Endothelial cell of umbilical vein (primary cell): ENCODE data around the gene TM9SF1. TPM values are rescaled to one million over a fixed set of nuclear protein-coding genes. Genes with fewer than 3 reads are reported as not detected.

Source experiments
- BruUV-seq: library from RNA; stranded (reverse); fragments of 400-500 nt; replicated peaks from 2 replicates; lab custom pipeline; 2021; lab: Mats Ljungman, UMichigan
- CTCF ChIA-PET: fragments of 300-600, 350-600 bp; sonication (Branson Sonifier 250); formaldehyde crosslinking; loops from one replicate; lab custom pipeline; 2021; ENCODE audit warnings: antibody characterized with exemption, inconsistent platforms; lab: Charles Lee
- POLR2A ChIA-PET: fragments of 300-600, 350-600 bp; sonication (Branson Sonifier 250); formaldehyde crosslinking; loops from one replicate; lab custom pipeline; 2021; ENCODE audit warnings: antibody characterized with exemption, inconsistent platforms; lab: Charles Lee
- DNase-seq: peaks from one replicate; pipeline ENCODE4 v3.0.0-alpha.2; 2011; ENCODE audit warnings: low read depth, low spot score
- FAIRE-seq: peaks from 2 replicates; lab custom pipeline; 2011; peaks lifted over from hg19 to GRCh38; lab: Jason Lieb, UNC
- H2AFZ ChIP-seq: 2 replicates; pipeline ENCODE4 v1.6.0; 2012; ENCODE audit warnings: low read depth, low read length, control low read depth, inconsistent platforms
- H3K27ac ChIP-seq: 2 replicates; pipeline ENCODE4 v1.5.1; 2011; ENCODE audit warnings: low read depth, mild to moderate bottlenecking, control low read depth, low read length, moderate library complexity; ENCODE audit not compliant: insufficient read depth
- H3K27me3 ChIP-seq, 2 experiments: 2 replicates each; pipeline versions ENCODE4 v1.6.0 to v1.6.1; 2011; ENCODE audit warnings: low read length in 2 of 2, mixed read lengths in 1 of 2; ENCODE audit not compliant: control insufficient read depth in 2 of 2, insufficient read depth in 2 of 2
- H3K36me3 ChIP-seq, 2 experiments: 2 replicates in 1 of 2; 3 replicates in 1 of 2; pipeline ENCODE4 v1.5.1; 2011; ENCODE audit warnings: low read length in 2 of 2, mild to moderate bottlenecking in 1 of 2, moderate library complexity in 1 of 2; ENCODE audit not compliant: control insufficient read depth in 2 of 2, insufficient read depth in 2 of 2; ENCODE audit errors: extremely low read depth in 1 of 2
- H3K4me1 ChIP-seq: 3 replicates; pipeline ENCODE4 v1.5.1; 2011; ENCODE audit warnings: mild to moderate bottlenecking, low read length; ENCODE audit not compliant: control insufficient read depth, insufficient read depth; ENCODE audit errors: extremely low read depth
- H3K4me2 ChIP-seq: 2 replicates; pipeline ENCODE4 v1.6.1; 2011; ENCODE audit warnings: low read length, control low read depth, mixed read lengths; ENCODE audit not compliant: insufficient read depth
- H3K4me3 ChIP-seq, 3 experiments: fragments of 200-600 bp in 1 of 3; sonication (generic), shearing (Covaris generic) in 1 of 3; replicated peaks in 1 of 3; 2 replicates each; pipeline ENCODE4 v1.5.1; 2011 to 2016; ENCODE audit warnings: control low read depth in 3 of 3, low read length in 3 of 3, mild to moderate bottlenecking in 2 of 3, inconsistent platforms in 1 of 3, low read depth in 1 of 3, moderate library complexity in 1 of 3; ENCODE audit not compliant: insufficient read depth in 1 of 3
- H3K79me2 ChIP-seq: 2 replicates; pipeline ENCODE4 v1.6.0; 2012; ENCODE audit warnings: low read length, inconsistent platforms; ENCODE audit not compliant: control insufficient read depth, insufficient read depth
- H3K9ac ChIP-seq: replicated peaks from 2 replicates; pipeline ENCODE3; 2011; ENCODE audit warnings: low read length, control low read depth; ENCODE audit not compliant: insufficient read depth; ENCODE audit errors: extremely low read depth
- H3K9me1 ChIP-seq: replicated peaks from 3 replicates; pipeline ENCODE4 v1.6.0; 2011; ENCODE audit warnings: mild to moderate bottlenecking, low read length; ENCODE audit not compliant: control insufficient read depth, insufficient read depth; ENCODE audit errors: extremely low read depth
- H3K9me3 ChIP-seq: replicated peaks from 2 replicates; pipeline ENCODE4 v1.5.1; 2012; ENCODE audit warnings: low read length, inconsistent platforms; ENCODE audit not compliant: control insufficient read depth, insufficient read depth
- H4K20me1 ChIP-seq: replicated peaks from 2 replicates; pipeline ENCODE3; 2011; ENCODE audit warnings: mild to moderate bottlenecking, low read length; ENCODE audit not compliant: control insufficient read depth, insufficient read depth; ENCODE audit errors: extremely low read depth
- CTCF ChIP-seq, 2 donors: IDR thresholded peaks; 1 replicate in 1 of 2; 2 replicates in 1 of 2; pipeline ENCODE4 v1.5.1; 2011; ENCODE audit warnings: low read length in 2 of 2, mild to moderate bottlenecking in 2 of 2, moderate library complexity in 2 of 2, control low read depth in 1 of 2, inconsistent platforms in 1 of 2, low read depth in 1 of 2; ENCODE audit not compliant: insufficient read depth in 1 of 2; ENCODE audit errors: extremely low read depth in 1 of 2
- EZH2 ChIP-seq: IDR thresholded peaks from 2 replicates; pipeline ENCODE4 v1.6.1; 2012; ENCODE audit warnings: borderline replicate concordance, low read depth, mild to moderate bottlenecking, moderate library complexity, low read length, inconsistent platforms; ENCODE audit not compliant: severe bottlenecking
- GATA2 ChIP-seq: IDR thresholded peaks from 2 replicates; pipeline ENCODE4 v1.7.0; 2011; ENCODE audit warnings: low read depth, mild to moderate bottlenecking, moderate library complexity, mixed read lengths, low read length; ENCODE audit not compliant: insufficient read length, insufficient read depth
- POLR2A ChIP-seq: IDR thresholded peaks from 2 replicates; pipeline ENCODE4 v1.6.1; 2012; ENCODE audit warnings: low read depth, mild to moderate bottlenecking, control low read depth, low read length
- POLR2AphosphoS5 ChIP-seq: IDR thresholded peaks from 2 replicates; pipeline ENCODE4 v1.6.1; 2012; ENCODE audit warnings: low read depth, mild to moderate bottlenecking, control low read depth, low read length, moderate library complexity; ENCODE audit not compliant: insufficient read depth
- dilution Hi-C: fragments of 300-500 bp; cut with MboI; formaldehyde crosslinking; loops from one replicate; pipeline ENCODE4 v1.15.0; 2019; ENCODE audit warnings: low sequenced_read_pairs; ENCODE audit not compliant: extremely low pct_ligation_motif_present
- intact Hi-C: fragments of 100-400 bp; cut with micrococcal nuclease; formaldehyde crosslinking; loops from one replicate; pipeline ENCODE4 v1.10.0; 2022
- polyA plus RNA-seq, 4 experiments: library from polyadenylated mRNA; depleted of rRNA in 3 of 4; stranded (reverse) in 3 of 4; unstranded in 1 of 4; fragments of >200 nt; gene quantifications; 2 replicates each; pipeline versions ENCODE4 v1.2.1 to v1.2.3, GENCODE V29; 2011 to 2012; ENCODE audit warnings: missing spikeins in 1 of 4
- total RNA-seq: library from RNA; stranded (reverse); gene quantifications from 2 replicates; pipeline ENCODE4 v1.2.3, GENCODE V29; 2021

The TM9SF1 gene
- total and polyA plus RNA-seq, 2 donors (not counting 3 experiments of a cell fraction or from before 2014, with no cell fraction given), result 60.7 to 71.5 TPM

- Histone ChIP-seq H3K27ac (peak within 1 kb of the TSS; percentile 88), H3K4me3 (peak within 1 kb of the TSS; percentile 63 to 87 (median 67)), H4K20me1 (no peaks in the 10 kb centered on the region), H3K9me3 (no peaks in the 10 kb centered on the region), H3K27me3 (no peaks in the 10 kb centered on the region), H3K9ac (peak within 1 kb of the TSS; percentile 95), H3K4me2 (peak within 1 kb of the TSS; percentile 73), H2AFZ (peak within 1 kb of the TSS; percentile 73), H3K9me1 (no peaks in the 10 kb centered on the region), H3K79me2 (peaks cover 55% of the 10 kb centered on the region), H3K4me1 (peaks cover 31% of the 10 kb centered on the region), H3K36me3 (peaks cover 8 to 10% of the 10 kb centered on the region in 2 experiments)
- FAIRE-seq (no peak), DNase-seq (peak; percentile 94)
- TF ChIP-seq POLR2AphosphoS5, result no peak
- peak; percentile 40 for TF ChIP-seq POLR2A
- intact Hi-C loops, result loop anchor here (1.0 to 2.0 kb wide), 5 partner anchors 8 to 117 kb away; partner anchors contain the start of genes CHMP4A, TINF2 and TM9SF1
- ChIA-PET CTCF (interaction anchor here (0.7 to 1.9 kb wide), 5 partner anchors 9 to 76 kb away, joined by 3 to 11 read pairs (median 5); partner anchors contain the start of genes CIDEB, MDP1 and TINF2), POLR2A (interaction anchor here (0.6 to 1.6 kb wide), 2 partner anchors 10 to 19 kb away, joined by 3 to 6 read pairs; partner anchors contain the start of genes CHMP4A and TINF2)
- dilution Hi-C loops, result no loop called here
- BruUV-seq, result no TSS peak
These were observed 36.9 kb upstream of the TM9SF1 start, which contains the start of gene NEDD8 for GRCh38 chr14:24232121-24232644. Gene NEDD8 (minus strand): TSS chr14:24232367. CDS start chr14:24232267, 100 bp downstream.

GRCh38 chr14:24231263-24232120 lies 36.3 kb upstream of the TM9SF1 start:
- no peaks in the 10 kb centered on the region for H3K27me3 ChIP-seq
- no peaks in the 10 kb centered on the region for H4K20me1 ChIP-seq
- BruUV-seq, result TSS peak; percentile 65
- TF ChIP-seq GATA2, result no peak
- TF ChIP-seq EZH2, result no peak
- TF ChIP-seq CTCF (IDR thresholded peaks at IDR 0.05; ENCODE audit: extremely low read depth in 1 of 2, insufficient read depth in 1 of 2, low read depth in 1 of 2, low read length in 2 of 2), result no peak
- TF ChIP-seq POLR2A, result no peak
- FAIRE-seq (no peak), DNase-seq (no peak)
- dilution Hi-C loops (no loop called here), intact Hi-C loops (loop anchor here (1.0 to 2.0 kb wide), 5 partner anchors 7 to 116 kb away; partner anchors contain the start of genes CHMP4A, TINF2 and TM9SF1)
- no peaks in the 10 kb centered on the region for H3K9me1 ChIP-seq
- H3K9ac ChIP-seq, result peak overlapping the region; percentile 95
- H3K27ac ChIP-seq, result peak overlapping the region; percentile 88
- H3K4me2 ChIP-seq, result peak overlapping the region; percentile 67
- H3K4me1 ChIP-seq, result peaks cover 38% of the 10 kb centered on the region
- ChIA-PET CTCF (interaction anchor here (1.2 kb wide), 1 partner anchor 10 kb away, joined by 3 read pairs; no protein-coding TSS in a partner anchor), POLR2A (interaction anchor here (0.6 kb wide), 1 partner anchor 17 kb away, joined by 5 read pairs; no protein-coding TSS in a partner anchor)
- H3K79me2 ChIP-seq, result peaks cover 62% of the 10 kb centered on the region
- peak overlapping the region; percentile 73 for H2AFZ ChIP-seq
- H3K4me3 ChIP-seq, result peak overlapping the region; percentile 63 to 87 (median 67)
- H3K36me3 ChIP-seq, result peaks cover 4 to 10% of the 10 kb centered on the region in 2 experiments
- no peaks in the 10 kb centered on the region for H3K9me3 ChIP-seq
